ENCODE results near the gene PAQR7.

PAQR7 gene

DNA sequence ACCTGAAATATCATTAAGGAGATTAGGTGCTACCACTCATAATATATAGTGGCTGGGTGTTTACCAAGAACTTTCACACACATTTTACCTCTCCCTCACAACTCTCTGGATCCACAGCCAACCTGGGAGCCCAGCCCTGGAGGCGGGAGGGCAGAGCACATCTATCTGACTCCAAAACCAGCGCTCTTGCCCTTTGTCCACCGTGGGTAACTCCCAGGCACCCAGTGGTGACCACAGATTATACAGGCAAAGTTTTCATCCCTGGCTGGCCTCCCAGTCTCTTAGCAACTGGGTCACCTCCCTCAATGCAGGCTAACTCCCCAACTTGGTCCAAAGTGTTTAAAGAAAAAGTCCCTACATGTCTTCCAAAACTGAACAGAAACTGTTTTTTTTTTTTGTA is 2.4 kb downstream of the PAQR7 start:
- no peak for DNase-seq (ENCODE audit: low read depth in 2 of 2)

DNA sequence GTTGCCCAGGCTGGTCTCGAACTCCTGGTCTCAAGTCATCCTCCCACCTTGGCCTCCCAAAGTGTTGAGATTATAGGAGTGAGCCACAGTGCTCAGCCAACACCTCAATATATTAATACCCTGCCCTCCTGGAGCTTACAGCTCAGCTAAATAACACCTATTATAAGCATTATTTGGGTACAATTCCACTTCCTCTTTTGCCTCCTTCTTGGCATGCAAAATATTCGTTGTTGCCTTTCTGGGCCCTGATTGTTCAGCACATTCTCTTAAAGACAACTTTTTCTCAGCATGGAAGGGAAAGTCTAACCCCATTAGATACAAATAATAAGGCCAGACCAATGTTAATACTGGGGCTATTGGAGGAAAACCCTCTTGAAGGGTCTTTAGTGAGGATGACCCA is 2.8 kb downstream of the PAQR7 start:
- DNase-seq (ENCODE audit: low read depth in 2 of 2) = no peak

DNA sequence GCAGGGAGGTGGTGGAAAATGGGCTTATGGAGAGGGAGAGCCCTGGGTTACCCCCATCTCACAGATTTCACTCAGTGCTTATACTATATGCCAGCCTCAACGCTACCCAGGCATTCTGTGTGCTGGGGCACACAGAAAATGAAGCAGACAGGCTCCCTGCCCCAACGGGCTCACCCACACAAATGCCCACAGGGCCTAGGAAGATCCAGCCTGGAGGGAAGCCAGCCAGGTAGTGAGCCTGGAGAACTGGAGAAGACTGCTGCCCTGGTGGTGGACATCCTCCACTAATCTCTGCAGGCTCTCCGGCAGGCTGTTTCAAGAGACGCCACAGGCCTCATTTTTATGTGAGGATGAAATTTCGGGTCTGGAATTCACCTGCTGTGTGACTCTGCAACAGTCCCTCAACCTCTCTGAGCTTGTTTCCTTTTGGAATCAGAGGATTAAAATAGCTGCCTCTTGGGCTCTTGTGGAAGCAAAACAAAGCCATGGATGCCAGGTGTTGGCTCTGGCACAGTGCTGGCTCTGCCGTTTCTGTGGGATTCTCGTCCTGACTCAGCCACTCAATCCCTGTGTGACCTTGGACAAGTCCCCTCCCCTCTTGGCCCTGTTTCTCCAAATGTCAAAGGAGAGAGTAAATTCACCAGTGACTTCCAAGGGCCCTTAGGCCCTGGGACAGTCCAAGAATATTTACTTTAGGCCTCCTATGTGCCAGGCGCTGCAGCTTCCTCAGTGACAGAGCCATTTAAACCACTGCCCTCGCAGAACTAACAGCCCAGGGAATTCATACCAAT is 3.6 kb downstream of the PAQR7 start:
- DNase-seq (ENCODE audit: low read depth in 2 of 2) = no peak

DNA sequence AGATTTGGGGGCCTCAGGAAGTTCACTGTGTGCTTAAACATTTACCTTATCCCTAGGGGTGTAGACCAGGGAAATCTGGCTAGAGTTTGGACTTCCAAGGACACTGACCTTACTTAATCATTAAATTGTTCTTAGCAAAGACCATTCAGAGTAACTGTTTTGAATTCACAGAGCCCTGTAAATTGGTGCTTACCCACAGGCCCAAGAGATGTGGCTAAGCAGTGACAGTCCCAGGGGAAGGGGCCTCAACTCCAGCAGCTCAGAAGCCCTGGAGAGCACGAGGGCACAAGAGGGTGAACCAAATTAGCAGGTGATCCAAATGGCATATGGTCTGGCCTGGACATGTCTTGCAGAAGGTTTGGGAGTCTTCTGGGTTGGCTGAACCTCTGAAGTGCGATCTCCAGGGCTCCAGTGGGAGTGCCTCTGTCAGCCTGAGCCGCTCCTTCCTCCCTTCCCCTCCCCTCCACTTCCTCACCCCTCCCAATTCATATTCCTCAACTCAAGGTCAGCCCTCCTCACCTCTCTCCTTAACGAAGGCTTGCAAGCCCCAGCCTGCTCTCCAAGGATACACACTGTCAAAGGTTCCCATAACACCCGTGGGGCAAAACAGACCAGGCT is 4.3 kb downstream of the PAQR7 start:
- DNase-seq (ENCODE audit: low read depth in 2 of 2) = no peak

DNA sequence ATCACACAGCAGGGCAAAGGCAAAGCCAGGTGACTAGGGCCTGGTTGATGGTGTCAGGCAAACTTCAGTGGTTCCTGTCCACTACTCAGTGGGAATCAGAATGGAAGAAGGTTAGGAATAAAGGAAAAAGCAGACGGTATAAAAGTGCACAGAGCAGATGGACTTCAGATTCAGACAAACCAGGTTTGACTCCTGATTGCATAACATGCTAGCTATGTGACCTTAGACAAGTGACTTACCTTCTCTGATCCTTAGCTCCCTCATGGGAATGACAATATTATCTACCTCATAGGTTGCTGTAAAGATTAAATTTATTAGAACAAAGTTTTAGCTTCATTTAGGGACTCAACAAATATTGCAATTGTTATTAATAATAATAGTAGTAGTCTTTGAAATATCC is 4.9 kb downstream of the PAQR7 start:
- DNase-seq (ENCODE audit: low read depth in 2 of 2) = no peak

DNA sequence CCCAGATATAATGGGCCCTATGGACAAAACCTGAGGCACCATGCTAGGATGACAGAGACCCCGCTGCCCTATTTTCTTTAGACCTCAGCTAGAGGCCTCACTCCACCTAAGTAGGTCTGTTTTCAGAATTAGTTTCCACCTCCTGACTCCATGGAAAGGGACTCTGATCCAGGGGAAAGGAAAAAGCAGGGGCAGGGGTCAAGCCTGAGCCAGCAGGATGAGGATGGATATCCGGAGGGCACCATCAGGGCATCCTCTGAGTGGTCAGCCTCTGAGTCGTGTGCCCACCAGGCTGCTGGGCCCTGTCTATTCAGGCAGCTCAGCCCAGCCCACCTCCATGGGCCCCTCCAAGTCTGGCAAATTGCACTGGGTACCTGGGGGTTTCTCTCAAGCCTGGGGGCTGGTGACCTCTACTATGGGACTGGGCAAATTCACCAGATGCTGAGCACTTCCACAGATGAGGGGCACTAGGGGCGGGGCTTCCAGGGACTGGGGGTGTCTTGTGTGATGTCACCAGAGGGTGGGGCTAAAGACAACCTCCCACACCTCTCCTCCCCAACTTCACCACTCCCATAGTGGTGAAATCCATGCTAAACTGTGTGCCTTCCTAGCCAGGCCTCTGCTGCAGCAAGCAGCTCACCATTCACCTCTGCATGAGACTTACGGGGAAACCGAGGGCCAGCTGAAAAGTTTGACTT is 5.5 kb downstream of the PAQR7 start:
- DNase-seq (ENCODE audit: low read depth in 2 of 2) = no peak

DNA sequence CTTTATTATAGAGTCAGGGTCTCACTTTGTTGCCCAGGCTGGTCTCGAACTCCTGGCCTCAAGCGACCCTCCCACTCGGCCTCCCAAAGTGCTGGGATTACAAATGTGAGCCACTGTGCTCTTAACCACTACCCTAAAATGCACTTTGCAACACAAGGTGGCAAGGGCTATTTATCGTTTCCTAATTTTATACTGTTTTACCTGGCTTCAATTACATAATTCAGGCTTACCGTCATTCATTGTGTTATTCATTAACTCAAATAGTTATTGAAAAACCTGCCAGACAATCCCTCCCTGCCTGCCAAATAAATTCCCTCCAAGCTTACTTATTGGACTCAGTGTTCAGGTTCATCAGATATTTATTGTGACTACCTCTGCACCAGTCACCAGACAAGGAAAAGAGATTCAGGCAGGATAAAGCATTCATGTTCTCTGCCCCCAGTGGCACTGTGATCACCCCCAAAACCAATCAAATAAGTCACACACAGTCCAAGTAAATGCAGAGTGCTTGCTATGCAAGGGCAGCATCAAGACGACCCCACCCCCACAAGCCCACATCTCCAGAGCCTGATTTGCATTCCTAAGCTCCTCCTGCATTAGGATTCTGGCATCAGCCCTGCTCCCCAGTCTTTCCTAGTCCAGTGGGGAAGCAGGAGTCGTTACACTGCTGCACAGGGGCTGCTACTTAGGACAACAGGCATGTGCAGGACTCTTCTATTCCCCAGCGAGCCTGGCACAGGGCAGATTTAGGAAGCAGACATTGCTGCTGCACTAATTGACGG is 8.1 kb downstream of the PAQR7 start:
- no peak for DNase-seq (ENCODE audit: low read depth in 2 of 2)

DNA sequence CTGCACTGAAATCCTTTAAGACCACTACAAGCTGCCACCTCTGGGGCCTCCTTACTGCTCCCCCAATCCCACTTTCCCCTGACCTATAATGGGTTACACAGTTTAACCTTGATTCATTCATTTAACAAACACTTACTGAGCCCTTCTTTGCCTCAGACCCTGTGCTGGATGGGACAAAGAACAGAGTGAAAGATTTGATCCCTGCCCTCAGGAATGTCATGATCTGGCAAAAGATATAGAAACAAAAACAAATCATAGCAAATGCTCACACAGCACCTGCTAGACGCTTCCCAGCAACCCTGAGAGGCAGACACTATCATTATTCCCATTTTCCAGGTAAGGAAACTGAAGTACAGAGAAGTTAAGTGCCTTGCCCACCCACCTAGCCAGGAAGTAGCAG is 9.2 kb downstream of the PAQR7 start:
- no peak for DNase-seq (ENCODE audit: low read depth in 2 of 2)

DNA sequence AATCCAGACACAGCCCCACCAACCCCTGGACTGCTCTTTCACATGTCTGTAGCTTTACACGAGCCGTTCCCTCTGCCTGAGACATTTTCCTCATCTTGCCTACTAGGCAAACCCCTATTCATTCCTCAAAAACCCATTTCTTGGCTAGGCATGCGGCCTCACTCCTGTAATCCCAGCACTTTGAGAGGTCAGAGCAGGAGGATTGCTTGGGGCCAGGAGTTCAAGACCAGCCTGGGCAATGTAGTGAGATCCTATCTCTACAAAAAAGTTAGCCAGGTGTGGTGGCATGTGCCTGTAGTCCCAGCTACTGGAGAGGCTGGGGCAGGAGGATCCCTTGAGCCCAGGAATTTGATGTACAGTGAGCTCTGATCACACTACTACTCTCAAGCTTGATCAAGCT is 11.1 kb downstream of the PAQR7 start:
- no peak for DNase-seq (ENCODE audit: low read depth in 2 of 2)

DNA sequence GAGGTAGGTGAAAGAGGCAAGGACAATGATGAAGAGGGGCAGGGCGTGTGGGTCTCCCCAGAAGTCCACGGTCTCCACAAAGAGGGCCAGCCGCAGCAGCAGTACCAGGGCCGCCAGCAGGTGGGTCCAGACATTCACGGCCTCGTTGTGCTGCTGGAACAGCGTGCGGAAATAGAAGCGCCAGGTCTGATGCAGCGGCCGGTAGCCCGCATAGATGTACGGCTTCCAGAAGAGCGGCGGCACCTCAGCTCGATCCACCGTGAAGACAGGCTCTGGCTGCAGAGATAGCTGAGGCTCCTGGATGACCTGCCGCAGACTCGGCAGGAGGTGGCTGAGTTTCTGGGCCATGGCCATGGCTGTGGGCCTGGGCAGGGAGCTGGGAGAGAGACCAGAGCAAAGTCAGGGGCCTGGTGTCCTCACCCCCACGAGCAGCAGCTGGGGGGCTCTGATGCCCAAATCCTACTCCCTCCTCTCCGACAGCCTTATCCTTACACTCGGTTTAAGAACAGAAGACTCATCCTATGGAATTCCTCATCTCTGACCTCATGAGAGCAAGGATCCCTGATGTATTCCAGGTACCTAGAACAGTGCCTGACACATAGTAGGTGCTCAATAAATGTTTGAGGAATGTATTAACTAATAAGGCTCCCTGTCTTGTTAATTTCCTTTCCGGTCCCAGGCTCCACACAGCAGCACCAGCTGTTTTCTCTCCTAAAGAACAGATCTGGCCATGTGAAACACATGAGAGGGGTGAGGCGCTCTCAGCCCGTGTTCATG is 11.8 kb downstream of the PAQR7 start:
- no peak for DNase-seq (ENCODE audit: low read depth in 2 of 2)

DNA sequence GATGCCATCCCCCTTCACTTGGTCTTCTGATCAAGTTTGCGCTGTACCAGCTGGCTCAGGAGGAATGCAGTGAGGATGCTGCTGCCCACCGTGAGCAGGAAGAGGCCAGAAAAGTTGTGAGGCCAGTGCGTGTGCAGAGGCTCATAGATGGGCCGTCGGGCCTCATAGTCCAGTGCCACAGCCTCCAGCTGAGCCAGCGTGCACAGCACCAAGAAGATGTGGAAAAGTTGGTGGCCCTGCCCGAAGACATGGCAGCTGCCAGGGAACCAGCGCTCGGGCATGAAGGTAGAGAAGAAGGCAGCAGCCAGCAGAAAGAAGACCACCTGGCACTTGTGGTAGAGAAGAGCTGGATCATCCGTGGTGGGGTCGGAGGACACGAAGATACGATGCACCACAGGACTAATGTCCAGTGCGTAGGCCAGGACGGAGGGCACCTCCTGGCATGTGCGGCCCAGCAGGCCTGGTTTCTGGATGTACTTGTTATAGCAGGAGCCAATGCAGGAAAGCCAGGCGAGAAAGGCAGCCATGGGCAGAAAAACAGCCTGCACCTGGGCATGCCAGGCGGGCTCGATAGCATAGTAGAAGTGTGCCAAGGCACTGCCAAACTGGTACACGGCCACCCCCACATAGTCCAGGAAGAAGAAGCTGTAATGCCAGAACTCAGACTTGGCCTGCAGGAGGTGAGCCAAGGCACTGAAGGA is 12.6 kb downstream of the PAQR7 start:
- no peak for DNase-seq (ENCODE audit: low read depth in 2 of 2)

DNA sequence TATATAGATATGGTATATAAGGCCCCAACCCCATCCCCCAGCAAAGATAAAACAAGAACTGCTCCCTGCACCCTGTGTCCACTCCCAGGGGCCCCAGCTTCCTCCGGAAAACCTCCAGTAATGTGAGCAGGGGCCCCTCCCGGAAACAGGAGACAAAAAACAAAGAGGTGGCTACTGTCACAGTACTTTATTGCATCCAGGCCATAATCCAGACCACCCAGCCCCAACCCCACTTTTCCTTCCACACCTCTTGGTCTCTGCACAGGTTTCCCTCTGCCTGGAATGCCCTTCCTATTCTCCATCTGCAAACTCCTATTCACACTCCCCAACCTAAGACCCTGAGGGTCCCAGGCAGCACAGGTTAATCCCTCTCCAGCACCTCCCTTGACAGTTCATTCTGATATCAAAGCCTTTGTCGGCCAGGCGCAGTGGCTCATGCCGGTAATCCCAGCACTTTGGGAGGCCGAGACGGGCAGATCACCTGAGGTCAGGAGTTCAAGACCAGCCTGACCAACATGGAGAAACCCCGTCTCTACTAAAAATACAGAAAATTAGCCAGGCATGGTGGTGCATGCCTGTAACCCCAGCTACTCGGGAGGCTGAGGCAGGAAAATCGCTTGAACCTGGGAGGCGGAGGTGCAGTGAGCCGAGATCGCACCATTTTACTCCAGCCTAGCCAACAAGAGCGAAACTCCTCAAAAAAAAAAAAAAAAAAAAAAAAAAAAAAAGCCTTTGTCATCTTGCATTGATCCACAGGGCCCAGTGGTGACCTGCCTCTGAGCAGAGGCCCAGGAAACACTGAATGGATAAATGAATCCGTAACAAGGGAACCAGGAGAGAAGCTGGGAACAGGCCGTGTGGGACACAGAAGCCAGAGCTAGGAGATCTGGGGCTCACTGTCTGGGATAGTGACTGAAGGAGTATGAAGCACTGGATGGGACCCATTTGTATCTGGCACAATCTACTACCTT is 13.9 kb downstream of the PAQR7 start:
- DNase-seq (ENCODE audit: low read depth in 2 of 2) = no peak

DNA sequence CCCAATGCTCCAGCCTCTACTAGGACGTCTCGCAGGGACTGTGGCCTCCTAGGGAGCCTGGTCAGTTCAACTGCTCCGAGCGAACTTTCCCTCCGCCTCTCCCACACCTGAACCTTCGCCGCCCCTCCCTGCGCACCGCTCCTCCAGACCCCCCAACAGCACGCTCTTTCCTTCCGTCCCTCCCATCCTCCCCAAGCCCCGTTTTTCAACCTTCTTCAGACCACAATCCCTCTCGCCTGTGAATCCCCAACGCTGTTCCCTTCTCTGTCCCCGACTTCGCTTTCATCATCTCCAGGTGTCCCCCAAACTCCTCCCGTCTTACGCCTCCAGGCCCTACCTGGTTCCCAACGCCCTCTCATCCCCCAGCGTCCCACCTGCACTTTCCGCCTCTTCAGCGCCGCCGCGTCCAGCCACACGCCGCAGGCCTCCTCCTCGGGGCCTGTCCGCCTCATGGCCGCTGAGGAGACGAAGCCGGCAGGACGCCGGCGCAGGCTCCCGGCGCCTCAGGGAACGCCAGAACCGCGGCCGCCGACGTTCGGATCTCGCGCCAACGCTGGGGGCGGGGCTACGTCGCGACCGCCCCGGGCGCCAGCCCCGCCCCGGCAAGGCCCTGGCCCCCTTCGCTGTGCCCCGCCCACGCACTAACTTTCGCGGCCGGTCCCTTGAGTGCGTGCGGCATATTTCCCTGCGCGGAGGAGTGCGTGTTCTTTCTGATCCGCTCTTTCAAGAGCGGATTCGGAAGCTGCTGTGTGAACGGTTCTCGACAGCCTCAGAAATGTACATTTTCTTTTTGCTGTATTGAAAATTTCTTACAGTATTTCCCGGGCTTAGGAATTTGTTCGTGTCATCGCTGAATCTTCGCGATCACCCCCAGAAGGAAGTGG is 16.4 kb downstream of the PAQR7 start, which contains the start of gene AUNIP:
AUNIP (minus strand) TSS at position 552 of the 884 bp plus-strand sequence; CDS start at position 452, 100 bp downstream.
- peak; percentile 84 to 89 for DNase-seq (ENCODE audit: low read depth in 2 of 2)

DNA sequence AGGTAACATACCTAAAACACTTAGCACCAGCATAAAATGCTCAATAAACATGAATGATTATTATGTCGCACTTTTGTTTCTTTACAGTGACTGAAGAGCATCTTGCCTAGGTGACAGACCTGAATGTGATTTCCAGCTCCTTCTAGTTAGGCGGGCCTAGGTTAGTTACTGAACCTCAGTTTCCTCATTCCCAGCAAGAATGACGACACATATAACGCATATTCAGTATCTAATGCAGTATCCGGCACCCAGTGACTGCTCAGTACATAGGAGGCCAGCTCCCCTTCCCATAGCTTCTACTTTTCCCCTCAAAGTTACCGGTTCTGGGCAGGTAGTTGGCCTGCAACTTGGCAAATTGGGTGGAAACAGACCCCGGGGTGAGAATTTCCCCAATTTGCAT is 17.0 kb downstream of the PAQR7 start:
- DNase-seq (ENCODE audit: low read depth in 2 of 2) = no peak

DNA sequence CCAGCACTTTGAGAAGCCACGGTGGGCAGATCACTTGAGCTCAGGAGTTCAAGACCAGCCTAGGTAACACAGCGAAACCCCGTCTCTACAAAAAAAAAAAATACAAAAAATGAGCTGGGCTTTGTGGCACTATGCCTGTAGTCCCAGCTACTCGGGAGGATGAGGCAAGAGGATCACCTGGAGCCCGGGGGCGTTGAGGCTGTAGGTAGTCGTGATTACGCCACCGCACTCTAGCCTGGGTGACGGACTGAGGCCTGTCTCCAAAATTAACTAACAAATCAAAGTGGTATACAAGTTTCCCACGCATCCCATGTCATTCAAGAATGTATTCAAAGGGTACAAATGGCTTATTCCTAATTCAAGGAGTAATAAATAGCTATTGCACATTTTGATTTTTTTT is 18.7 kb downstream of the PAQR7 start:
- no peak for DNase-seq (ENCODE audit: low read depth in 2 of 2)

DNA sequence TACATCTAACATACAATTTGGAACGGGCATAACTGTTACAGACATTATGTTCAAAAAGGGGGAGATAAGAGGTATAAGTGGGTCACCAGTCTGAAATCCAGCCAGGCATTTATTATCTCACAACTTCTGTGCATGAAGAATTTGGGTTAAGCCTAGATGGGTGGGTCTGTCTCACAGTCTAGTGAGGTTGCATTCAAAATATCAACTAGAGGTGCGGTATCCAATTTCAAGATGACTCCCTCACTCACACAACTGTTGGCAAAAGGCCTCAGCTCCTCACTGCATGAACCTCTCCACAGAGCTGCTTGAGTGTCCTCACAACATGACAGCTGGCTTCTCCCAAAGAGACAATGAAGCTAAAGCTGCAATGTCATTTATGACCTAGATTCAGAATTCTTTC is 21.0 kb downstream of the PAQR7 start:
- DNase-seq (ENCODE audit: low read depth in 2 of 2) = no peak

DNA sequence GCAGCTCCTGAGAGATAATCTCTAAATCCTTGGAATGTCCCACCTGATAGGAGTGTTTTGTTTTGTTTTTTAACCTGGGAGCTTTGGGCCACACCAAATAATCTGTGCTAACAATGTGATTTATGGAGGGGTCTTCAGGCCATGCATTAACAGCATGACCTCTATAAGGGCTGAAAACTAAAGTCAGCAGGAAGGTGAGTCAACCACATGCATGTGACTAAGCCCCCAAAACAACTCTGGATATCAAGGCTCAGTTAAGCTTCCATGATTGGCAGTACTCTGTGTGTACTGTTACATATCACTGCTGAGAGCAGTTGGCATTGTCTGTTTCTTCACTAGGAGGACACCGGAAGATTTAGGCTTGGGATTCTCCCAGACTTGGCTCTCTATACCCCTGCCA is 27.0 kb downstream of the PAQR7 start:
- DNase-seq (ENCODE audit: low read depth in 2 of 2) = no peak

DNA sequence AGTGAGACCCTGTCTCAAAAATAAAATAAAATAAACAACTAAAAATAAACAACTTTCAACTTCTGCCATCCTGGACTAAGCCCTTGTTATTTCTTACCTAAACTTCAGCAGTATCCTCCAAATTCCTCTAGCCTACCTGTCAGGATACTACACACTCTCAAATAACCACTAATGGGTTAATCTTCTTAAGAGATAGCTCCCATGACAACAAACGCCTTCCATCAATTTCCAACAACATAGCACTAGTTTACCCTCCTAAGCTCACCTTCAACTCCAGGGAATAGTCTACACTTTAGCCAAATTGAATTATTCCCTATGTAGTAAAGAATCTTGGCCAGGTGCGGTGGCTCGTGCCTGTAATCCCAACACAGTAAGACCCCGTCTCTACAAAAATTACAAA is 27.6 kb downstream of the PAQR7 start:
- no peak for DNase-seq (ENCODE audit: low read depth in 2 of 2)

DNA sequence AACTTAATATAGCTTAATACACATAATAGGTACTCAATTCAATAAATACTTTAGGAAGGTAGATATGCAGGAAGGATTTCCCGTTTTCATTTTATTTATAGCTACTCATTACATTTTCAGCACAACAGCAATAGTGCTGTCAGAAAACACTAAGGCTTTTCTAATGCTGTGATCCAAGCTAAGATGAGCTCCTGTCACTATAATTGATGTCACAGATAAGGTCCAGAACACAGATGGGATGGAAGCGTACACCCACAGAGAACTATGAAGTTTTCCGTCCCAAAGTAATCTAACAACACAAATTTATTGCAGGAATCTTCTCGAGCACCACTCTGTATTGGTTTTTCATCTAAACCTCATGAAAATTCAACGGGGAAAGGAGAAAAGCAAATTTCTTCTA is 29.8 kb downstream of the PAQR7 start:
- DNase-seq (ENCODE audit: low read depth in 2 of 2) = no peak
